ENCODE data around the gene ADCY6.
A peak's percentile ranks its signal among the peaks of the same experiment; 100 is the strongest.

ADCY6 gene

DNA sequence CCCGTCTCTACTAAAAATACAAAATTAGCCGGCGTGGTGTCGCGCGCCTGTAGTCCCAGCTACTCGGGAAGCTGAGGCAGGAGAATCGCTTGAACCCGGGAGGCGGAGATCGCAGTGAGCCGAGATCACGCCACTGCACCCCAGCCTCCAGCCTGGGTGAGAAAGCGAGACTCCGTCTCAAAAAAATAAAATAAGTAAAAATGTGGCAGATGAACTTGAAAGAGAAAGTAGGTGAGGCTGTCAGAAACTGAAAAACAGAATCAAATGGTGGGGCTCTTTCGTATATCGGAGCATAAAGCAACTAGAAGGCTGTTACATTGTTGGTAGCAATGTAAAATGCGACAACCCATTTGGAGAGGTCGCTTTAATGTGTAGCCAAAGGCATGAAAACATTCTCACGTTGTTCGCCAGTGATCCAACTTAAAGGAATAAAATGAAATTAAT, 71.6 kb downstream of the ADCY6 start:
- peak overlapping the region; percentile 80 for H3K4me3 ChIP-seq (ENCODE audit: low read depth, low read length)
- no peak for TF ChIP-seq CTCF (IDR thresholded peaks at IDR 0.05; ENCODE audit: low read depth, low read length)

- 0 out of 2 replicates have a peak, but pooled peaks have one; percentile 19 for TF ChIP-seq CTCF (IDR thresholded peaks at IDR 0.05; ENCODE audit: low read depth, low read length)
- H3K4me3 ChIP-seq (ENCODE audit: low read depth, low read length): peak within 1 kb of the TSS; percentile 80
Measured at GRCh38 chr12:48716493-48717251, 72.2 kb downstream of the ADCY6 start, which contains the start of gene CCNT1. Gene CCNT1 (minus strand): TSS chr12:48716707. CDS start chr12:48716675, 32 bp downstream.

Measured in WI38 (cell line).